Ishikawa (cell line): ENCODE data around the gene ZMIZ1.

ENCODE experiments used
- EGR1 ChIP-seq: IDR thresholded peaks from 2 replicates; pipeline ENCODE4 v1.6.1; 2012
- YY1 ChIP-seq: IDR thresholded peaks from 2 replicates; pipeline ENCODE4 v1.6.1; 2012; ENCODE audit warnings: low read depth
- TF ChIP-seq, protein P1 (sequence below): IDR thresholded peaks from 2 replicates; pipeline ENCODE4 v1.6.1; 2012; ENCODE audit warnings: low read depth, mild to moderate bottlenecking

DNA sequence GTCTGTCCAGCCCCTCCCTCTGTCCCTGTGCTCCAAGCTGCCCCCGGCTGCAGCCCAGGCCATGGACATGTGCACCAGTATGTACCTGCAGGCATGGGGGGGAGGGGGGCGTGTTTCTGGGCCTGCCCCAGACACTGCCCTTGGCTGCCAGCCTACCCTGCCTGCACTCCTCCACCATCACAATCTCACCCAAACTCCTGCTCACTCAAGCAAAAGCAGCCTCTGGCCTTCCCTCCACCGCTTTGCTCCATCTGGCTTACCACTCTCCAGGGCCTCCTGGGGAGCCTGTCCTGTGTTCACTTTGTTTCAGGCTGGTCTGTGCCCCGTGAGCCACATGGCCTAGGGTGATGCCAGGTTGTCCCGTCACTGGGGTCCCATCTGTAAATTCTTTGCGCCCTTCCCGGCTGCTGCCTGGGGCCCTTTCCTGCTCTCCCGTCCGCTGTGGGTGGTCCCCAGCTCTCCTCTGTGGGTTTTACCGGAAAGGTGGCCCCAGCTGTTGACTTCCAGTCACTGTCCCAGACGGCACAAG is 245.2 kb downstream of the ZMIZ1 start:
- TF ChIP-seq, protein P1, sequence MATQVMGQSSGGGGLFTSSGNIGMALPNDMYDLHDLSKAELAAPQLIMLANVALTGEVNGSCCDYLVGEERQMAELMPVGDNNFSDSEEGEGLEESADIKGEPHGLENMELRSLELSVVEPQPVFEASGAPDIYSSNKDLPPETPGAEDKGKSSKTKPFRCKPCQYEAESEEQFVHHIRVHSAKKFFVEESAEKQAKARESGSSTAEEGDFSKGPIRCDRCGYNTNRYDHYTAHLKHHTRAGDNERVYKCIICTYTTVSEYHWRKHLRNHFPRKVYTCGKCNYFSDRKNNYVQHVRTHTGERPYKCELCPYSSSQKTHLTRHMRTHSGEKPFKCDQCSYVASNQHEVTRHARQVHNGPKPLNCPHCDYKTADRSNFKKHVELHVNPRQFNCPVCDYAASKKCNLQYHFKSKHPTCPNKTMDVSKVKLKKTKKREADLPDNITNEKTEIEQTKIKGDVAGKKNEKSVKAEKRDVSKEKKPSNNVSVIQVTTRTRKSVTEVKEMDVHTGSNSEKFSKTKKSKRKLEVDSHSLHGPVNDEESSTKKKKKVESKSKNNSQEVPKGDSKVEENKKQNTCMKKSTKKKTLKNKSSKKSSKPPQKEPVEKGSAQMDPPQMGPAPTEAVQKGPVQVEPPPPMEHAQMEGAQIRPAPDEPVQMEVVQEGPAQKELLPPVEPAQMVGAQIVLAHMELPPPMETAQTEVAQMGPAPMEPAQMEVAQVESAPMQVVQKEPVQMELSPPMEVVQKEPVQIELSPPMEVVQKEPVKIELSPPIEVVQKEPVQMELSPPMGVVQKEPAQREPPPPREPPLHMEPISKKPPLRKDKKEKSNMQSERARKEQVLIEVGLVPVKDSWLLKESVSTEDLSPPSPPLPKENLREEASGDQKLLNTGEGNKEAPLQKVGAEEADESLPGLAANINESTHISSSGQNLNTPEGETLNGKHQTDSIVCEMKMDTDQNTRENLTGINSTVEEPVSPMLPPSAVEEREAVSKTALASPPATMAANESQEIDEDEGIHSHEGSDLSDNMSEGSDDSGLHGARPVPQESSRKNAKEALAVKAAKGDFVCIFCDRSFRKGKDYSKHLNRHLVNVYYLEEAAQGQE, result no peak
- TF ChIP-seq YY1 (no peak), EGR1 (0 out of 2 replicates have a peak, but pooled peaks have one; percentile 19)
